Astrocyte (in vitro differentiated cells and primary cell): Measurements from ENCODE around the gene ATP5F1D. TPM values are rescaled to one million over a fixed set of nuclear protein-coding genes. Genes with fewer than 3 reads are reported as not detected.

Experiments used
- DNase-seq: peaks from one replicate; pipeline ENCODE4 v3.0.0-alpha.2; 2010; ENCODE audit warnings: low read depth
- FAIRE-seq: peaks from 2 replicates; lab custom pipeline; 2011; peaks lifted over from hg19 to GRCh38; lab: Jason Lieb, UNC
- H2AFZ ChIP-seq: 2 replicates; pipeline ENCODE4 v1.6.0; 2012; ENCODE audit warnings: low read depth, low read length, inconsistent platforms
- H3K27ac ChIP-seq: 2 replicates; pipeline ENCODE4 v1.5.1; 2011; ENCODE audit warnings: low read depth, low read length, inconsistent platforms
- H3K27me3 ChIP-seq: 2 replicates; pipeline ENCODE4 v1.6.0; 2011; ENCODE audit warnings: low read length, inconsistent platforms; ENCODE audit not compliant: insufficient read depth
- H3K36me3 ChIP-seq: 2 replicates; pipeline ENCODE4 v1.5.1; 2011; ENCODE audit warnings: low read length, inconsistent platforms; ENCODE audit not compliant: insufficient read depth
- H3K4me1 ChIP-seq: 2 replicates; pipeline ENCODE4 v1.5.1; 2011; ENCODE audit warnings: low read length, inconsistent platforms; ENCODE audit not compliant: insufficient read depth
- H3K4me2 ChIP-seq: 2 replicates; pipeline ENCODE4 v1.6.0; 2012; ENCODE audit warnings: low read length, inconsistent platforms
- H3K4me3 ChIP-seq: 2 replicates; pipeline ENCODE4 v1.5.1; 2011; ENCODE audit warnings: low read depth, mild to moderate bottlenecking, low read length, inconsistent platforms; ENCODE audit not compliant: insufficient read depth
- H3K79me2 ChIP-seq: 2 replicates; pipeline ENCODE4 v1.6.0; 2012; ENCODE audit warnings: mild to moderate bottlenecking, low read length, inconsistent platforms; ENCODE audit not compliant: insufficient read depth
- H3K9ac ChIP-seq: 2 replicates; pipeline ENCODE4 v1.6.0; 2012; ENCODE audit warnings: mild to moderate bottlenecking, low read length, inconsistent platforms
- H3K9me3 ChIP-seq: 2 replicates; pipeline ENCODE4 v1.5.1; 2012; ENCODE audit warnings: low read depth, mild to moderate bottlenecking, low read length, inconsistent platforms; ENCODE audit not compliant: insufficient read depth
- H4K20me1 ChIP-seq: 2 replicates; pipeline ENCODE4 v1.6.0; 2012; ENCODE audit warnings: low read length, inconsistent platforms; ENCODE audit not compliant: insufficient read depth
- H3K27ac Mint-ChIP-seq: one replicate; pipeline ENCODE4 v1.8.0; 2021; ENCODE audit warnings: mild to moderate bottlenecking, mixed read lengths; ENCODE audit not compliant: unreplicated experiment
- H3K27me3 Mint-ChIP-seq: one replicate; pipeline ENCODE4 v1.8.0; 2021; ENCODE audit warnings: low read depth, mixed read lengths; ENCODE audit not compliant: unreplicated experiment
- H3K36me3 Mint-ChIP-seq: one replicate; pipeline ENCODE4 v1.8.0; 2021; ENCODE audit warnings: low read depth, mixed read lengths; ENCODE audit not compliant: unreplicated experiment
- H3K4me1 Mint-ChIP-seq: one replicate; pipeline ENCODE4 v1.8.0; 2021; ENCODE audit warnings: low read depth, mixed read lengths; ENCODE audit not compliant: unreplicated experiment
- H3K4me3 Mint-ChIP-seq: one replicate; pipeline ENCODE4 v1.8.0; 2021; ENCODE audit warnings: mild to moderate bottlenecking, moderate library complexity, mixed read lengths; ENCODE audit not compliant: unreplicated experiment
- H3K9me3 Mint-ChIP-seq: one replicate; pipeline ENCODE4 v1.8.0; 2021; ENCODE audit warnings: mild to moderate bottlenecking, mixed read lengths; ENCODE audit not compliant: unreplicated experiment
- CTCF ChIP-seq: IDR thresholded peaks from 2 replicates; pipeline ENCODE4 v1.5.1; 2011; ENCODE audit warnings: low read depth, mild to moderate bottlenecking, inconsistent platforms, low read length, moderate library complexity; ENCODE audit not compliant: insufficient read depth
- EZH2 ChIP-seq: IDR thresholded peaks from 2 replicates; pipeline ENCODE4 v1.6.1; 2012; ENCODE audit warnings: mild to moderate bottlenecking, low read length, inconsistent platforms; ENCODE audit not compliant: insufficient read depth
- total RNA-seq: library from RNA; stranded (reverse); gene quantifications from 2 replicates; pipeline ENCODE4 v1.2.1, GENCODE V29; 2021

ATP5F1D gene
- total RNA-seq, 1 donor from 2014 or later = 154 TPM

GRCh38 chr19:1217366-1217765 is 24.2 kb upstream of the ATP5F1D start:
- H3K36me3 ChIP-seq = no peaks in the 10 kb centered on the region
- H2AFZ ChIP-seq = no peak overlapping the region
- H3K9ac ChIP-seq = no peak overlapping the region
- no peak overlapping the region for H3K27ac ChIP-seq
- no peaks in the 10 kb centered on the region for H3K9me3 ChIP-seq
- H3K27ac Mint-ChIP-seq = no peak overlapping the region
- H4K20me1 ChIP-seq = peaks cover 78% of the 10 kb centered on the region
- H3K36me3 Mint-ChIP-seq = peaks cover 4% of the 10 kb centered on the region
- no peak for TF ChIP-seq CTCF
- TF ChIP-seq EZH2 = no peak
- no peaks in the 10 kb centered on the region for H3K27me3 ChIP-seq
- H3K4me3 ChIP-seq = no peak overlapping the region
- peaks cover 22% of the 10 kb centered on the region for H3K4me1 Mint-ChIP-seq
- H3K4me2 ChIP-seq = no peak overlapping the region
- H3K4me1 ChIP-seq = peaks cover 39% of the 10 kb centered on the region
- H3K4me3 Mint-ChIP-seq = no peak overlapping the region
- H3K79me2 ChIP-seq = peaks cover 65% of the 10 kb centered on the region
- DNase-seq (no peak), FAIRE-seq (no peak)
- H3K27me3 Mint-ChIP-seq = no peaks in the 10 kb centered on the region
- no peaks in the 10 kb centered on the region for H3K9me3 Mint-ChIP-seq

- no peak overlapping the region for H2AFZ ChIP-seq
- H3K27ac Mint-ChIP-seq = no peak overlapping the region
- H3K27me3 Mint-ChIP-seq = no peaks in the 10 kb centered on the region
- H3K9me3 Mint-ChIP-seq = no peaks in the 10 kb centered on the region
- no peaks in the 10 kb centered on the region for H3K36me3 ChIP-seq
- peaks cover 13% of the 10 kb centered on the region for H3K4me1 Mint-ChIP-seq
- H3K9ac ChIP-seq = no peak overlapping the region
- peaks cover 2% of the 10 kb centered on the region for H3K36me3 Mint-ChIP-seq
- no peak overlapping the region for H3K4me3 ChIP-seq
- H3K9me3 ChIP-seq = no peaks in the 10 kb centered on the region
- no peaks in the 10 kb centered on the region for H3K27me3 ChIP-seq
- peaks cover 30% of the 10 kb centered on the region for H3K4me1 ChIP-seq
- H3K27ac ChIP-seq = no peak overlapping the region
- TF ChIP-seq CTCF (no peak), EZH2 (no peak)
- peaks cover 86% of the 10 kb centered on the region for H4K20me1 ChIP-seq
- H3K4me2 ChIP-seq = no peak overlapping the region
- no peak overlapping the region for H3K4me3 Mint-ChIP-seq
- no peak for DNase-seq
- peaks cover 56% of the 10 kb centered on the region for H3K79me2 ChIP-seq
- FAIRE-seq = no peak
These were observed 22.6 kb upstream of the ATP5F1D start for GRCh38 chr19:1218751-1219567.
